ENCODE measurements around the gene PLCL1. TPM values are rescaled to one million over a fixed set of nuclear protein-coding genes. Genes with fewer than 3 reads are reported as not detected.
"Not testable (repeated sequence)": the region's sequence is repeated elsewhere in the genome, so short reads cannot be mapped to it uniquely, and the experiment has no call there.

Gene PLCL1
- total RNA-seq, 1 donor from 2014 or later = 78.6 TPM

DNA sequence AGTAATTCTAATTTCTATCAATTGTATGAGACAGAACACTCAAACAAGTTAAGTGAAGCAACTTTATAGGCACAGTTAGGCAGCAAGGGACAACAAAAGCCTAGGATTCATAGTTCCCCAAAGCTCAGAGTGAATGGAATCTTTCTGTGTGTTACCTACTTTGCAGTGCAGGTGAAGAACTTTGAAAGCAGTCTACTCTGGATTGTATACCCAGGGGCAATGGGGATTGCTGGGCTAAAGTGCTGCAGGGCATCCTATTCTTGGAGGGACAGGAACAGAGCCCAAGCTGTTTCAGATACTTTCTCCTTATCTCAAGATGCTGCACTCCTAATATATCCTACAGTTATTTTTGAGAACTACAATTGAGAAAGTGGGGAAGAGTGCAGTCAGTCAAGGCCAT, 207.6 kb downstream of the PLCL1 start:
- intact Hi-C loops (cut with micrococcal nuclease) = no loop called here
- peaks cover 27% of the 10 kb centered on the region for H3K4me1 ChIP-seq

GRCh38 chr2:198016243-198016642, 211.8 kb downstream of the PLCL1 start:
- TF ChIP-seq CTCF (IDR thresholded peaks at IDR 0.05; ENCODE audit: borderline replicate concordance) = no peak
- peaks cover 14% of the 10 kb centered on the region for H3K9me3 ChIP-seq (replicated peaks)
- no peak for DNase-seq
- no peaks in the 10 kb centered on the region for H3K27me3 ChIP-seq (ENCODE audit: low read depth)
- H3K4me3 ChIP-seq = no peak overlapping the region
- intact Hi-C loops (cut with micrococcal nuclease) = no loop called here
- H3K4me1 ChIP-seq = peaks cover 27% of the 10 kb centered on the region
- no peak overlapping the region for H3K27ac ChIP-seq (replicated peaks)
- no peaks in the 10 kb centered on the region for H3K36me3 ChIP-seq

More for the DNA sequence above, 207.6 kb downstream of the PLCL1 start:
- TF ChIP-seq CTCF (IDR thresholded peaks at IDR 0.05; ENCODE audit: borderline replicate concordance) = no peak
- H3K4me3 ChIP-seq = no peak overlapping the region
- H3K27ac ChIP-seq (replicated peaks) = no peak overlapping the region
- peaks cover 36% of the 10 kb centered on the region for H3K9me3 ChIP-seq (replicated peaks)
- H3K36me3 ChIP-seq = no peaks in the 10 kb centered on the region
- no peaks in the 10 kb centered on the region for H3K27me3 ChIP-seq (ENCODE audit: low read depth)
- no peak for DNase-seq

DNA sequence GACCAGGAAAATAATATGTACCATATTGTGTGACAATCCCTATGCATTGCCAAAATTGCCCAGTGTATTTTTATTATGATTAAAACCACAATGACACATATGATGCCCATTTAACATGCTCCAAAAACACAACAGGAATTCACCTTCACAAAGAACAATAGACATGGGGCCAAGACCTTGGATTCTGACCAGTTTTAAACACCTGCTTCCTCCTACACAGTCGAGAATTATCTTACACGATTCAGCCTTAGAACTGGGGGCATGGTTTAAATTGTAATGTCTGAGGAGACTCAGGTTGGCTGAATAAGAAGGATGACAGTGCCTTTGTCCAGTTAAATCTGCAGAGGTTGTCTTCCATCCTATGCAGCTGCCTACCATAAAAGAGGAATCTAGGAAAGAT, 212.7 kb downstream of the PLCL1 start:
- intact Hi-C loops (cut with micrococcal nuclease) = no loop called here
- no peak overlapping the region for H3K27ac ChIP-seq (replicated peaks)
- no peak for TF ChIP-seq CTCF (IDR thresholded peaks at IDR 0.05; ENCODE audit: borderline replicate concordance)
- no peaks in the 10 kb centered on the region for H3K27me3 ChIP-seq (ENCODE audit: low read depth)
- H3K4me1 ChIP-seq = peaks cover 27% of the 10 kb centered on the region
- H3K4me3 ChIP-seq = no peak overlapping the region
- DNase-seq = no peak
- peaks cover 6% of the 10 kb centered on the region for H3K9me3 ChIP-seq (replicated peaks)
- H3K36me3 ChIP-seq = no peaks in the 10 kb centered on the region

- intact Hi-C loops (cut with micrococcal nuclease) = no loop called here
- no peaks in the 10 kb centered on the region for H3K36me3 ChIP-seq
- no peak for TF ChIP-seq CTCF (IDR thresholded peaks at IDR 0.05; ENCODE audit: borderline replicate concordance)
- no peak overlapping the region for H3K4me3 ChIP-seq
- no peak overlapping the region for H3K27ac ChIP-seq (replicated peaks)
- H3K27me3 ChIP-seq (ENCODE audit: low read depth) = no peaks in the 10 kb centered on the region
- peaks cover 42% of the 10 kb centered on the region for H3K4me1 ChIP-seq
- DNase-seq = no peak
- peaks cover under 1% of the 10 kb centered on the region for H3K9me3 ChIP-seq (replicated peaks)
Measured at GRCh38 chr2:198028955-198029354, 224.6 kb downstream of the PLCL1 start.

DNA sequence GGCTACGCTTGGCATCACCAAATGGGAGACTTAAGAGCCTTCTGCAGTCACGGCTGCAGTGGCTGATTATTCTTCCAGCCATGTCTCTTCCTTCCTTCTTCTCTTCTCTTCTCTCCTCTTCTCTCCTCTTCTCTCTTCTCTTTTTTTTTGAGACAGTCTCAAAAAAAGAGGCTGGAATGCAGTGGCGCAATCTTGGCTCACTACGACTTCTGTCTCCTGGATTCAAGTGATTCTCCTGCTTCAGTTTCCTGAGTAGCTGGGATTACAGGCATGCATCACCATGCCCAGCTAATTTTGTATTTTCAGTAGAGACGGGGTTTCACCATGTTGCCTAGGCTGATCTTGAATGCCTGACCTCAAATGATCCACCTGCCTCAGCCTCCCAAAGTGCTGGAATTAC, 225.2 kb downstream of the PLCL1 start:
- intact Hi-C loops (cut with micrococcal nuclease); H3K4me3 ChIP-seq; DNase-seq: not testable (repeated sequence)

GRCh38 chr2:198033626-198034025, 229.2 kb downstream of the PLCL1 start:
- no peak overlapping the region for H3K4me3 ChIP-seq

More for the DNA sequence above, 225.2 kb downstream of the PLCL1 start:
- not testable (repeated sequence) for H3K9me3 ChIP-seq (replicated peaks); H3K27ac ChIP-seq (replicated peaks); H3K27me3 ChIP-seq (ENCODE audit: low read depth); H3K36me3 ChIP-seq
- peaks cover 45% of the 10 kb centered on the region for H3K4me1 ChIP-seq

More at GRCh38 chr2:198033626-198034025, 229.2 kb downstream of the PLCL1 start:
- Histone ChIP-seq H3K4me1 (peaks cover 74% of the 10 kb centered on the region), H3K9me3 (replicated peaks) (no peaks in the 10 kb centered on the region), H3K27me3 (ENCODE audit: low read depth) (no peaks in the 10 kb centered on the region), H3K36me3 (no peaks in the 10 kb centered on the region), H3K27ac (replicated peaks) (no peak overlapping the region)
- intact Hi-C loops (cut with micrococcal nuclease) = no loop called here
- TF ChIP-seq CTCF (IDR thresholded peaks at IDR 0.05; ENCODE audit: borderline replicate concordance) = no peak
- no peak for DNase-seq

Measured in left ventricle myocardium inferior (tissue), 1 donor.